ENCODE data around the gene AFAP1L1. TPM values are rescaled to one million over a fixed set of nuclear protein-coding genes. Genes with fewer than 3 reads are reported as not detected.

The AFAP1L1 gene
- polyA plus RNA-seq, 3 donors, result 19.4 to 22.1 (median 21.0) TPM

GRCh38 chr5:149282966-149283332, 11.3 kb downstream of the AFAP1L1 start:
- no peak for DNase-seq

GRCh38 chr5:149283626-149284480, 12.2 kb downstream of the AFAP1L1 start:
- DNase-seq, result no peak

- no peak for DNase-seq
Measured at GRCh38 chr5:149284501-149284900, 12.8 kb downstream of the AFAP1L1 start.

- DNase-seq, result no peak
Measured at GRCh38 chr5:149285153-149285552, 13.5 kb downstream of the AFAP1L1 start.

- no peak for DNase-seq
Measured at GRCh38 chr5:149288436-149288835, 16.8 kb downstream of the AFAP1L1 start.

GRCh38 chr5:149289301-149289700, 17.6 kb downstream of the AFAP1L1 start:
- no peak for DNase-seq

GRCh38 chr5:149294872-149295829, 23.5 kb downstream of the AFAP1L1 start:
- DNase-seq, result no peak

GRCh38 chr5:149297340-149298025, 25.8 kb downstream of the AFAP1L1 start:
- no peak for DNase-seq

GRCh38 chr5:149298163-149298562, 26.5 kb downstream of the AFAP1L1 start:
- DNase-seq, result no peak

GRCh38 chr5:149298842-149299404, 27.3 kb downstream of the AFAP1L1 start:
- no peak for DNase-seq

- DNase-seq, result no peak
Measured at GRCh38 chr5:149299451-149300054, 27.9 kb downstream of the AFAP1L1 start.

- no peak for DNase-seq
Measured at GRCh38 chr5:149300441-149300840, 28.8 kb downstream of the AFAP1L1 start.

- no peak for DNase-seq
Measured at GRCh38 chr5:149301049-149301743, 29.5 kb downstream of the AFAP1L1 start.

- no peak for DNase-seq
Measured at GRCh38 chr5:149301744-149302380, 30.2 kb downstream of the AFAP1L1 start.

GRCh38 chr5:149302641-149303040, 31.0 kb downstream of the AFAP1L1 start:
- DNase-seq, result no peak

GRCh38 chr5:149303210-149303609, 31.6 kb downstream of the AFAP1L1 start:
- DNase-seq, result no peak

GRCh38 chr5:149304195-149305078, 32.8 kb downstream of the AFAP1L1 start:
- no peak for DNase-seq

GRCh38 chr5:149309354-149309753, 37.7 kb downstream of the AFAP1L1 start:
- DNase-seq, result no peak

GRCh38 chr5:149310488-149310887, 38.8 kb downstream of the AFAP1L1 start:
- DNase-seq, result no peak
